WTC11 (cell line): Measurements from ENCODE around the gene COL25A1. TPM values are rescaled to one million over a fixed set of nuclear protein-coding genes. Genes with fewer than 3 reads are reported as not detected.

ENCODE experiments used
- ATAC-seq: fragments of 200-7000 bp; cut with Tn5 transposase; 2 replicates; pipeline ENCODE4 v1.10.0; 2021; ENCODE audit warnings: mild to moderate bottlenecking, moderate library complexity
- CTCF ChIA-PET: fragments of 300-600 bp; sonication (Branson Sonifier 250); formaldehyde crosslinking; loops from one replicate; lab custom pipeline; 2021; ENCODE audit warnings: antibody characterized with exemption; lab: Charles Lee
- POLR2A ChIA-PET: fragments of 350-600 bp; sonication (Branson Sonifier 250); formaldehyde crosslinking; loops from one replicate; lab custom pipeline; 2021; ENCODE audit warnings: antibody characterized with exemption; lab: Charles Lee
- DNase-seq: peaks from one replicate; pipeline ENCODE4 v3.0.0; 2021; ENCODE audit warnings: low spot score
- H3K27ac Mint-ChIP-seq: 2 replicates; pipeline ENCODE4 v1.8.0; 2021; ENCODE audit warnings: mixed read lengths
- H3K27me3 Mint-ChIP-seq: 2 replicates; pipeline ENCODE4 v1.8.0; 2021; ENCODE audit warnings: low read depth, mild to moderate bottlenecking, moderate library complexity, mixed read lengths
- H3K36me3 Mint-ChIP-seq: 2 replicates; pipeline ENCODE4 v1.8.0; 2021; ENCODE audit warnings: mixed read lengths
- H3K4me1 Mint-ChIP-seq: 2 replicates; pipeline ENCODE4 v1.8.0; 2022; ENCODE audit warnings: mixed read lengths
- H3K4me3 Mint-ChIP-seq: 2 replicates; pipeline ENCODE4 v1.8.0; 2021; ENCODE audit warnings: mild to moderate bottlenecking, moderate library complexity, mixed read lengths
- H3K9me3 Mint-ChIP-seq: 2 replicates; pipeline ENCODE4 v1.8.0; 2021; ENCODE audit warnings: mixed read lengths
- EMX1 ChIP-seq: fragments of 250-450 bp; sonication (Bioruptor Pico); IDR thresholded peaks from 2 replicates; pipeline ENCODE4 v1.8.0; 2021; ENCODE audit warnings: mild to moderate bottlenecking
- ESRRA ChIP-seq: sonication (generic); formaldehyde crosslinking; IDR thresholded peaks from 2 replicates; pipeline ENCODE4 v1.8.1; 2022; ENCODE audit warnings: mild to moderate bottlenecking, missing genetic modification reagents, borderline replicate concordance
- GABPB1 ChIP-seq: sonication (generic); formaldehyde crosslinking; IDR thresholded peaks from 2 replicates; pipeline ENCODE4 v1.8.1; 2023; ENCODE audit warnings: mild to moderate bottlenecking, missing genetic modification reagents
- IRF2 ChIP-seq: sonication (generic); formaldehyde crosslinking; IDR thresholded peaks from 2 replicates; pipeline ENCODE4 v1.8.0; 2022; ENCODE audit warnings: low read depth, missing genetic modification reagents, borderline replicate concordance
- MXD4 ChIP-seq: fragments of 250-450 bp; sonication (Bioruptor Pico); IDR thresholded peaks from 2 replicates; pipeline ENCODE4 v1.8.0; 2021; ENCODE audit warnings: mild to moderate bottlenecking, moderate library complexity, borderline replicate concordance
- NFE2L1 ChIP-seq: sonication (generic); formaldehyde crosslinking; IDR thresholded peaks from 2 replicates; pipeline ENCODE4 v1.8.1; 2023; ENCODE audit warnings: missing genetic modification reagents
- SMAD4 ChIP-seq: sonication (generic); formaldehyde crosslinking; IDR thresholded peaks from 2 replicates; pipeline ENCODE4 v1.8.0; 2022; ENCODE audit warnings: mild to moderate bottlenecking, missing genetic modification reagents
- ZNF121 ChIP-seq: sonication (generic); formaldehyde crosslinking; IDR thresholded peaks from 2 replicates; pipeline ENCODE4 v1.8.0; 2023; ENCODE audit warnings: missing genetic modification reagents
- ZNF219 ChIP-seq: sonication (generic); formaldehyde crosslinking; IDR thresholded peaks from 2 replicates; pipeline ENCODE4 v1.8.0; 2023; ENCODE audit warnings: missing genetic modification reagents, mild to moderate bottlenecking, borderline replicate concordance
- ZNF232 ChIP-seq: sonication (generic); formaldehyde crosslinking; IDR thresholded peaks from 2 replicates; pipeline ENCODE4 v1.8.0; 2022; ENCODE audit warnings: mild to moderate bottlenecking, missing genetic modification reagents
- ZNF416 ChIP-seq: fragments of 250-450 bp; sonication (Bioruptor Pico); IDR thresholded peaks from 2 replicates; pipeline ENCODE4 v1.9.0; 2021; ENCODE audit warnings: mild to moderate bottlenecking, inconsistent platforms
- ZNF671 ChIP-seq: fragments of 250-450 bp; sonication (Bioruptor Pico); IDR thresholded peaks from 2 replicates; pipeline ENCODE4 v1.8.0; 2021; ENCODE audit warnings: mild to moderate bottlenecking
- total RNA-seq: library from RNA; stranded (reverse); gene quantifications from 3 replicates; pipeline ENCODE4 v1.2.3, GENCODE V29; 2021
- TF ChIP-seq, protein P1 (sequence below): fragments of 250-450 bp; sonication (Bioruptor Pico); IDR thresholded peaks from 2 replicates; pipeline ENCODE4 v1.9.0; 2021; ENCODE audit warnings: mild to moderate bottlenecking
- TF ChIP-seq, protein P2 (sequence below): sonication (generic); formaldehyde crosslinking; IDR thresholded peaks from 2 replicates; pipeline ENCODE4 v1.8.1; 2022; ENCODE audit warnings: mild to moderate bottlenecking, moderate library complexity, missing genetic modification reagents
- TF ChIP-seq, protein P3 (sequence below): sonication (generic); formaldehyde crosslinking; IDR thresholded peaks from 2 replicates; pipeline ENCODE4 v1.8.1; 2022; ENCODE audit warnings: missing genetic modification reagents, borderline replicate concordance
- TF ChIP-seq, protein P4 (sequence below): sonication (generic); formaldehyde crosslinking; IDR thresholded peaks from 2 replicates; pipeline ENCODE4 v1.8.0; 2022; ENCODE audit warnings: mild to moderate bottlenecking, missing genetic modification reagents
- TF ChIP-seq, protein P5 (sequence below): sonication (generic); formaldehyde crosslinking; IDR thresholded peaks from 2 replicates; pipeline ENCODE4 v1.8.0; 2023; ENCODE audit warnings: missing genetic modification reagents
- TF ChIP-seq, protein P6 (sequence below): sonication (generic); formaldehyde crosslinking; IDR thresholded peaks from 2 replicates; pipeline ENCODE4 v1.8.1; 2022; ENCODE audit warnings: mild to moderate bottlenecking, missing genetic modification reagents, moderate library complexity, borderline replicate concordance
- TF ChIP-seq, protein P7 (sequence below): sonication (generic); formaldehyde crosslinking; IDR thresholded peaks from 2 replicates; pipeline ENCODE4 v1.8.1; 2023; ENCODE audit warnings: mild to moderate bottlenecking, missing genetic modification reagents
- TF ChIP-seq, protein P8 (sequence below): fragments of 250-450 bp; sonication (Bioruptor Pico); IDR thresholded peaks from 2 replicates; pipeline ENCODE4 v1.8.0; 2021; ENCODE audit warnings: mild to moderate bottlenecking
- TF ChIP-seq, protein P9 (sequence below): sonication (generic); formaldehyde crosslinking; IDR thresholded peaks from 2 replicates; pipeline ENCODE4 v1.8.0; 2022; ENCODE audit warnings: mild to moderate bottlenecking, missing genetic modification reagents

The COL25A1 gene
- total RNA-seq, 1 experiment from 2014 or later: 6.6 TPM

DNA sequence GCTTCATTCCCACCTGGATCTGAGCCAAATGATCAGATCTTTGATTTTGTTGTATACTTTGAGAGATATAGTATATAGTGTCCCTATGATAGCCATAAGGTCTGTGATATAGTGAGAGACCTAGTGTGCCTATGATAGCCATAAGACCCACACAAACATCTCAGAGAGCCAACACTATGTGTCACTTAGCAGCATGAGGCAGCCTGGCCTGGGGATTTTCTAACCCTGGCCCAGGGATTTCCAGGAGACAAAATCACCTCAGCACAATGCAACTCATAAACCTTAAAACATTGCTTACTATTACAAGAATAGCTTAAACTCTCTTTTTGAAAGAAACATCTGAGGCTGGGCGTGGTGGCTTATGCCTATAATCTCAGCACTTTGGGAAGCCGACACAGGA is 23.2 kb upstream of the COL25A1 start (continued):
- TF ChIP-seq MXD4 (CRISPR knock-in tag) (no peak), ESRRA (CRISPR knock-in tag) (no peak), ZNF232 (CRISPR knock-in tag) (no peak)
- TF ChIP-seq, protein P1, sequence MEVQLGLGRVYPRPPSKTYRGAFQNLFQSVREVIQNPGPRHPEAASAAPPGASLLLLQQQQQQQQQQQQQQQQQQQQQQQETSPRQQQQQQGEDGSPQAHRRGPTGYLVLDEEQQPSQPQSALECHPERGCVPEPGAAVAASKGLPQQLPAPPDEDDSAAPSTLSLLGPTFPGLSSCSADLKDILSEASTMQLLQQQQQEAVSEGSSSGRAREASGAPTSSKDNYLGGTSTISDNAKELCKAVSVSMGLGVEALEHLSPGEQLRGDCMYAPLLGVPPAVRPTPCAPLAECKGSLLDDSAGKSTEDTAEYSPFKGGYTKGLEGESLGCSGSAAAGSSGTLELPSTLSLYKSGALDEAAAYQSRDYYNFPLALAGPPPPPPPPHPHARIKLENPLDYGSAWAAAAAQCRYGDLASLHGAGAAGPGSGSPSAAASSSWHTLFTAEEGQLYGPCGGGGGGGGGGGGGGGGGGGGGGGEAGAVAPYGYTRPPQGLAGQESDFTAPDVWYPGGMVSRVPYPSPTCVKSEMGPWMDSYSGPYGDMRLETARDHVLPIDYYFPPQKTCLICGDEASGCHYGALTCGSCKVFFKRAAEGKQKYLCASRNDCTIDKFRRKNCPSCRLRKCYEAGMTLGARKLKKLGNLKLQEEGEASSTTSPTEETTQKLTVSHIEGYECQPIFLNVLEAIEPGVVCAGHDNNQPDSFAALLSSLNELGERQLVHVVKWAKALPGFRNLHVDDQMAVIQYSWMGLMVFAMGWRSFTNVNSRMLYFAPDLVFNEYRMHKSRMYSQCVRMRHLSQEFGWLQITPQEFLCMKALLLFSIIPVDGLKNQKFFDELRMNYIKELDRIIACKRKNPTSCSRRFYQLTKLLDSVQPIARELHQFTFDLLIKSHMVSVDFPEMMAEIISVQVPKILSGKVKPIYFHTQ (CRISPR knock-in tag): no peak
- TF ChIP-seq, protein P2, sequence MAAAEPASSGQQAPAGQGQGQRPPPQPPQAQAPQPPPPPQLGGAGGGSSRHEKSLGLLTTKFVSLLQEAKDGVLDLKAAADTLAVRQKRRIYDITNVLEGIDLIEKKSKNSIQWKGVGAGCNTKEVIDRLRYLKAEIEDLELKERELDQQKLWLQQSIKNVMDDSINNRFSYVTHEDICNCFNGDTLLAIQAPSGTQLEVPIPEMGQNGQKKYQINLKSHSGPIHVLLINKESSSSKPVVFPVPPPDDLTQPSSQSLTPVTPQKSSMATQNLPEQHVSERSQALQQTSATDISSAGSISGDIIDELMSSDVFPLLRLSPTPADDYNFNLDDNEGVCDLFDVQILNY (CRISPR knock-in tag): no peak

DNA sequence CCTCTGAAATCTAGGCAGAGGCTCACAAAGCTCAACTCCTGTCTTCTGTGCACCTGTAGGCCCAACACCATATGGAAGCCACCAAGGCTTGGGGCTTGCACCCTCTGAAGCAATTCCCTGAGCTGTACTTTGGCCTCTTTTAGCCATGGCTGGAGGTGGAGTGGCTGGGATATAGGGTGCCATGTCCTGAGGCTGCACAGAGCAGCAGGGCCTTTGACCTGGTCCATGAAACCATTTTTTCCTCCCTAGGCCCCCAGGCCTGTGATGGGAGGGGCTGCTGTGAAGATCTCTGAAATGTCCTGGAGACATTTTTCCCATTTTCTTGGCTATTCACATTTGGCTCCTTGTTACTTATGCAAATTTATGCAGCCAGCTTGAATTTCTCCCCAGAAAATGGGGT is 20.9 kb upstream of the COL25A1 start:
- Mint-ChIP-seq H3K4me1 (no peaks in the 10 kb centered on the region), H3K27ac (no peak overlapping the region), H3K4me3 (no peak overlapping the region), H3K27me3 (no peaks in the 10 kb centered on the region)
- CTCF ChIA-PET: no interaction called here
- ATAC-seq (no peak), DNase-seq (no peak)
- no peak for TF ChIP-seq NFE2L1
- TF ChIP-seq, protein P3, sequence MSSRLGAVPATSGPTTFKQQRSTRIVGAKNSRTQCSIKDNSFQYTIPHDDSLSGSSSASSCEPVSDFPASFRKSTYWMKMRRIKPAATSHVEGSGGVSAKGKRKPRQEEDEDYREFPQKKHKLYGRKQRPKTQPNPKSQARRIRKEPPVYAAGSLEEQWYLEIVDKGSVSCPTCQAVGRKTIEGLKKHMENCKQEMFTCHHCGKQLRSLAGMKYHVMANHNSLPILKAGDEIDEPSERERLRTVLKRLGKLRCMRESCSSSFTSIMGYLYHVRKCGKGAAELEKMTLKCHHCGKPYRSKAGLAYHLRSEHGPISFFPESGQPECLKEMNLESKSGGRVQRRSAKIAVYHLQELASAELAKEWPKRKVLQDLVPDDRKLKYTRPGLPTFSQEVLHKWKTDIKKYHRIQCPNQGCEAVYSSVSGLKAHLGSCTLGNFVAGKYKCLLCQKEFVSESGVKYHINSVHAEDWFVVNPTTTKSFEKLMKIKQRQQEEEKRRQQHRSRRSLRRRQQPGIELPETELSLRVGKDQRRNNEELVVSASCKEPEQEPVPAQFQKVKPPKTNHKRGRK (CRISPR knock-in tag): no peak
- TF ChIP-seq ZNF671 (CRISPR knock-in tag): no peak
- TF ChIP-seq GABPB1 (CRISPR knock-in tag): no peak
- TF ChIP-seq, protein P4, sequence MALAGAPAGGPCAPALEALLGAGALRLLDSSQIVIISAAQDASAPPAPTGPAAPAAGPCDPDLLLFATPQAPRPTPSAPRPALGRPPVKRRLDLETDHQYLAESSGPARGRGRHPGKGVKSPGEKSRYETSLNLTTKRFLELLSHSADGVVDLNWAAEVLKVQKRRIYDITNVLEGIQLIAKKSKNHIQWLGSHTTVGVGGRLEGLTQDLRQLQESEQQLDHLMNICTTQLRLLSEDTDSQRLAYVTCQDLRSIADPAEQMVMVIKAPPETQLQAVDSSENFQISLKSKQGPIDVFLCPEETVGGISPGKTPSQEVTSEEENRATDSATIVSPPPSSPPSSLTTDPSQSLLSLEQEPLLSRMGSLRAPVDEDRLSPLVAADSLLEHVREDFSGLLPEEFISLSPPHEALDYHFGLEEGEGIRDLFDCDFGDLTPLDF (CRISPR knock-in tag): no peak
- TF ChIP-seq ZNF219: no peak
- TF ChIP-seq, protein P5, sequence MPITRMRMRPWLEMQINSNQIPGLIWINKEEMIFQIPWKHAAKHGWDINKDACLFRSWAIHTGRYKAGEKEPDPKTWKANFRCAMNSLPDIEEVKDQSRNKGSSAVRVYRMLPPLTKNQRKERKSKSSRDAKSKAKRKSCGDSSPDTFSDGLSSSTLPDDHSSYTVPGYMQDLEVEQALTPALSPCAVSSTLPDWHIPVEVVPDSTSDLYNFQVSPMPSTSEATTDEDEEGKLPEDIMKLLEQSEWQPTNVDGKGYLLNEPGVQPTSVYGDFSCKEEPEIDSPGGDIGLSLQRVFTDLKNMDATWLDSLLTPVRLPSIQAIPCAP (CRISPR knock-in tag): no peak
- TF ChIP-seq ZNF416 (CRISPR knock-in tag): no peak
- TF ChIP-seq, protein P6, sequence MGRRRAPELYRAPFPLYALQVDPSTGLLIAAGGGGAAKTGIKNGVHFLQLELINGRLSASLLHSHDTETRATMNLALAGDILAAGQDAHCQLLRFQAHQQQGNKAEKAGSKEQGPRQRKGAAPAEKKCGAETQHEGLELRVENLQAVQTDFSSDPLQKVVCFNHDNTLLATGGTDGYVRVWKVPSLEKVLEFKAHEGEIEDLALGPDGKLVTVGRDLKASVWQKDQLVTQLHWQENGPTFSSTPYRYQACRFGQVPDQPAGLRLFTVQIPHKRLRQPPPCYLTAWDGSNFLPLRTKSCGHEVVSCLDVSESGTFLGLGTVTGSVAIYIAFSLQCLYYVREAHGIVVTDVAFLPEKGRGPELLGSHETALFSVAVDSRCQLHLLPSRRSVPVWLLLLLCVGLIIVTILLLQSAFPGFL (CRISPR knock-in tag): no peak
- TF ChIP-seq, all 79 proteins: peak for 0
- peaks cover 38% of the 10 kb centered on the region for H3K36me3 Mint-ChIP-seq
- POLR2A ChIA-PET: no interaction called here
- peaks cover 66% of the 10 kb centered on the region for H3K9me3 Mint-ChIP-seq

DNA sequence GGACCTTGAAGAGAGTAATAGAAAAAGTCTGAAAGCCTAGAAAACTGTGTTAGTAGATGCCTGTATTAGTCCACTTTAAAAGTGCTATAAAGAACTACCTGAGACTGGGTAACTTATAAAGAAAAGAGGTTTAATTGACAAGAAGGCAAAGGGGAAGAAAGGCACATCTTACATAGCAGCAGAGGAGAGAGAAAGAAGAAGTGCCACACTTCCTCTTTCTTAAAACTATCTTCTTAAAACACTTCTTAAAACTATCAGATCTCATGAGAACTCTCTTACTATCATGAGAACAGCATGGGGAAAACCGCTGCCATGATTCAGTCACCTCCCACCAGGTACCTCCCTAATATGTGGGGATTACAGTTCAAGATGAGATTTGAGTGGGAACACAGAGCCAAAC is 18.8 kb upstream of the COL25A1 start:
- no peak overlapping the region for H3K4me3 Mint-ChIP-seq
- H3K4me1 Mint-ChIP-seq: no peaks in the 10 kb centered on the region
- peaks cover 66% of the 10 kb centered on the region for H3K9me3 Mint-ChIP-seq
- ATAC-seq (no peak), DNase-seq (no peak)
- peaks cover 38% of the 10 kb centered on the region for H3K36me3 Mint-ChIP-seq
- ChIA-PET POLR2A (no interaction called here), CTCF (no interaction called here)
- H3K27ac Mint-ChIP-seq: no peak overlapping the region
- H3K27me3 Mint-ChIP-seq: no peaks in the 10 kb centered on the region
- TF ChIP-seq, protein P7, sequence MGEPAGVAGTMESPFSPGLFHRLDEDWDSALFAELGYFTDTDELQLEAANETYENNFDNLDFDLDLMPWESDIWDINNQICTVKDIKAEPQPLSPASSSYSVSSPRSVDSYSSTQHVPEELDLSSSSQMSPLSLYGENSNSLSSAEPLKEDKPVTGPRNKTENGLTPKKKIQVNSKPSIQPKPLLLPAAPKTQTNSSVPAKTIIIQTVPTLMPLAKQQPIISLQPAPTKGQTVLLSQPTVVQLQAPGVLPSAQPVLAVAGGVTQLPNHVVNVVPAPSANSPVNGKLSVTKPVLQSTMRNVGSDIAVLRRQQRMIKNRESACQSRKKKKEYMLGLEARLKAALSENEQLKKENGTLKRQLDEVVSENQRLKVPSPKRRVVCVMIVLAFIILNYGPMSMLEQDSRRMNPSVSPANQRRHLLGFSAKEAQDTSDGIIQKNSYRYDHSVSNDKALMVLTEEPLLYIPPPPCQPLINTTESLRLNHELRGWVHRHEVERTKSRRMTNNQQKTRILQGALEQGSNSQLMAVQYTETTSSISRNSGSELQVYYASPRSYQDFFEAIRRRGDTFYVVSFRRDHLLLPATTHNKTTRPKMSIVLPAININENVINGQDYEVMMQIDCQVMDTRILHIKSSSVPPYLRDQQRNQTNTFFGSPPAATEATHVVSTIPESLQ (CRISPR knock-in tag): no peak
- no peak for TF ChIP-seq ZNF121 (CRISPR knock-in tag)
- no peak for TF ChIP-seq IRF2 (CRISPR knock-in tag)
- no peak for TF ChIP-seq EMX1 (CRISPR knock-in tag)
- TF ChIP-seq, protein P8, sequence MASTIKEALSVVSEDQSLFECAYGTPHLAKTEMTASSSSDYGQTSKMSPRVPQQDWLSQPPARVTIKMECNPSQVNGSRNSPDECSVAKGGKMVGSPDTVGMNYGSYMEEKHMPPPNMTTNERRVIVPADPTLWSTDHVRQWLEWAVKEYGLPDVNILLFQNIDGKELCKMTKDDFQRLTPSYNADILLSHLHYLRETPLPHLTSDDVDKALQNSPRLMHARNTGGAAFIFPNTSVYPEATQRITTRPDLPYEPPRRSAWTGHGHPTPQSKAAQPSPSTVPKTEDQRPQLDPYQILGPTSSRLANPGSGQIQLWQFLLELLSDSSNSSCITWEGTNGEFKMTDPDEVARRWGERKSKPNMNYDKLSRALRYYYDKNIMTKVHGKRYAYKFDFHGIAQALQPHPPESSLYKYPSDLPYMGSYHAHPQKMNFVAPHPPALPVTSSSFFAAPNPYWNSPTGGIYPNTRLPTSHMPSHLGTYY (CRISPR knock-in tag): no peak
- TF ChIP-seq, protein P5 (CRISPR knock-in tag): no peak
- TF ChIP-seq, protein P9, sequence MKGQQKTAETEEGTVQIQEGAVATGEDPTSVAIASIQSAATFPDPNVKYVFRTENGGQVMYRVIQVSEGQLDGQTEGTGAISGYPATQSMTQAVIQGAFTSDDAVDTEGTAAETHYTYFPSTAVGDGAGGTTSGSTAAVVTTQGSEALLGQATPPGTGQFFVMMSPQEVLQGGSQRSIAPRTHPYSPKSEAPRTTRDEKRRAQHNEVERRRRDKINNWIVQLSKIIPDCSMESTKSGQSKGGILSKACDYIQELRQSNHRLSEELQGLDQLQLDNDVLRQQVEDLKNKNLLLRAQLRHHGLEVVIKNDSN: no peak
- TF ChIP-seq SMAD4: no peak
